Measurements from ENCODE around the gene KCNC2.

DNA sequence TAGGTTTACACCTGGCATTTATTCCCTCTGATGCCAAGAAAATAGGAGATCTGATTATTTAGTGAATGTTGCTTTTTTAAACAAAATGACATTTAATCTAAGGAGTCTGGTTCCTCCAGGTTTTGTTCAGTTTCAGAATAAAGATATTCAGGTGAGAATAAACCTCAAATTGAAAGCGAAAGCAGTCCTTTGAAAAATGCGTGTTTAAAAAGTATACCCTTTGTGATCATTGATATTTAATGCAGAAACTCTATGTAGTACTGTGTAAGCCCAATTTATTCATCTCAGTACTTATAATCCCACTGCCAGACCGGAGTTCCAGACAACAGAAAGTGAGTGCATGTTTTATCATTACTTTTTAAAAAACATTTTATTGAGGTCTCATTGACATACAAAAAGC, 210.2 kb downstream of the KCNC2 start:
- TF ChIP-seq POLR2AphosphoS5 (IDR thresholded peaks at IDR 0.05), result no peak
- TF ChIP-seq, protein P1, sequence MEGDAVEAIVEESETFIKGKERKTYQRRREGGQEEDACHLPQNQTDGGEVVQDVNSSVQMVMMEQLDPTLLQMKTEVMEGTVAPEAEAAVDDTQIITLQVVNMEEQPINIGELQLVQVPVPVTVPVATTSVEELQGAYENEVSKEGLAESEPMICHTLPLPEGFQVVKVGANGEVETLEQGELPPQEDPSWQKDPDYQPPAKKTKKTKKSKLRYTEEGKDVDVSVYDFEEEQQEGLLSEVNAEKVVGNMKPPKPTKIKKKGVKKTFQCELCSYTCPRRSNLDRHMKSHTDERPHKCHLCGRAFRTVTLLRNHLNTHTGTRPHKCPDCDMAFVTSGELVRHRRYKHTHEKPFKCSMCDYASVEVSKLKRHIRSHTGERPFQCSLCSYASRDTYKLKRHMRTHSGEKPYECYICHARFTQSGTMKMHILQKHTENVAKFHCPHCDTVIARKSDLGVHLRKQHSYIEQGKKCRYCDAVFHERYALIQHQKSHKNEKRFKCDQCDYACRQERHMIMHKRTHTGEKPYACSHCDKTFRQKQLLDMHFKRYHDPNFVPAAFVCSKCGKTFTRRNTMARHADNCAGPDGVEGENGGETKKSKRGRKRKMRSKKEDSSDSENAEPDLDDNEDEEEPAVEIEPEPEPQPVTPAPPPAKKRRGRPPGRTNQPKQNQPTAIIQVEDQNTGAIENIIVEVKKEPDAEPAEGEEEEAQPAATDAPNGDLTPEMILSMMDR (IDR thresholded peaks at IDR 0.05), result no peak
